GM18868 (cell line): ENCODE data around the gene KPNB1.

Experiments
- ATAC-seq: cut with Tn5 transposase; IDR thresholded peaks from one replicate; pipeline ENCODE4 v1.9.1; 2021; ENCODE audit warnings: mild to moderate bottlenecking, moderate library complexity; ENCODE audit not compliant: unreplicated experiment

The KPNB1 gene

DNA sequence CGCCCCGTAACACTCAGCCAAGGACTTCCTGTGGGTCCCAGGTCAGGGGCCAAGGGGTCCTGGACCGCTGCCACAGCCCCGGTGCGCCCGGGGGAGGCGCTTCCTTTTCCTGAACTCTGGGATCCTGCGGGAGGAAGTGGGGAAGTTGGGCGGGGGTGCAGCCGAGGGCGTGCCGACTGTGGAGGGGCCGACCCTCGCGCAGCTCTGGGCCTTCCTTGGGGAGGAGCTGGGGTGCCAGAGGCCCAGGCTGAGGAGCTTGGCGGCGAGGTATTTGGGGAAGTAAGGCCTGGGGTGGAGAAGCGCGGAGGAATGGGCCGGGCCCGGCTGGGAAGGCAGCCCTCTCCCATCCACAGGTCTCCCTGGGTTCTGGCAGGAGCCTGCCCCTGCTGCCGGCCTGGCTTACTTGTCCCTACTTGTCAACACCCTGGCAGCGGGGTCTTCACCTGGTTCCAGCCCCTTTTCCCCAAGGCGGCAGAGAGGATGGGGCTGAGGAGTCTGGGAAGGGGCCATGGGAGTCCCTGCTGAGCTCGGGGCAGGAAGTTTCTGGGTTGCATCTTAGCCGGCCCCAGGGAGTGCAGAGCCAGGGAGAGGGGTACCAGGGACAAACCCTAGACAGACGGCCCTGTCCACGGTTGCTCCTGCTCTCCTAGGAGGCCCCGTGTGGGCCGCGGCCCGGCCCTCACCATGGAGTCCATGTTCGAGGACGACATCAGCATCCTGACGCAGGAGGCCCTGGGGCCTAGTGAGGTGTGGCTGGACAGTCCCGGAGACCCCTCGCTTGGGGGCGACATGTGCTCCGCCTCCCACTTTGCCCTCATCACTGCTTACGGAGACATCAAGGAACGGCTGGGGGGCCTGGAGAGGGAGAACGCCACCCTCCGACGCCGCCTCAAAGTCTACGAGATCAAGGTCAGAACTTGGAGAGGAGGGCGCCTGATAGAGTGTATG, 46.0 kb downstream of the KPNB1 start:
- no peak for ATAC-seq

DNA sequence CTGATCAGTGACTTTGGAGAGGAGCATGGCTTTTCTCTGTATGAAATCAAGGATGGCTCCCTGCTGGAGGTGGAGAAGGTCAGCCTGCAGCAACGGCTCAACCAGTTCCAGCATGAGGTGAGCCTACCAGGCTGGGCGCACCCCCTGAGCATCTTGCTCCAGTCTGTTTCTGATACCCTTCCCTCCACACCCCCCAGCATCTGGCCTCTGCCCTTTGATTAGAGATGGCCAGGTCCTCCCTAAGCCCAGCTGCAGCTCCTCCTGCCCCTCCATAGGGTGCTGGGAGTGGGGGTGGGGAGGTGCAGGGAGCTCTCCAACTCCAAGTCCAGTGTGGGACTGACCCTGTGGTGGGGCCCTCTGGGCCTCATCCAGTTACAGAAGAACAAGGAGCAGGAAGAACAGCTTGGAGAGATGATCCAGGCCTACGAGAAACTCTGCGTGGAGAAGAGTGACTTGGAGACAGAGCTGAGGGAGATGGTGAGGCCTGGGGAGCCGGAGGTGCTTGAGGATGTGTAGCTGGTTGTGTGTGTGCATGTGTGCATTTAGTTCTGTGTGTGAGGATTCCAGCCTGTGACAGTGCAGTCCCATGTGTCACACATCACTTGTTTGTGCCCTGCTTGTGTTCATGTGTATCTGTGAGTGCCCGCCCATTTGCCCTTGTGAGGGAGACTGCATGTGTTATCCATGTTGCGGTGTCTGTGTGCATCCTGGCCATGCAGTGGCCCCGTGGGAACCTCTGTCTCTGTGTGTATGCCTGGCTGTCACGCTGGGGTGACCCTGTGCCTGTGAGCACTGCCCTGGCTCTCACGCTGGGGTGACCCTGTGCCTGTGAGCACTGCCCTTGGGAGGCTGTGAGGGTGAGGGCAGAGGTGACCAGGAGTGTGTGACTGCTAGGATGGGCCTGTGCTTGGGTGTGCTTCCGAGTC, 47.3 kb downstream of the KPNB1 start:
- ATAC-seq, result no peak

DNA sequence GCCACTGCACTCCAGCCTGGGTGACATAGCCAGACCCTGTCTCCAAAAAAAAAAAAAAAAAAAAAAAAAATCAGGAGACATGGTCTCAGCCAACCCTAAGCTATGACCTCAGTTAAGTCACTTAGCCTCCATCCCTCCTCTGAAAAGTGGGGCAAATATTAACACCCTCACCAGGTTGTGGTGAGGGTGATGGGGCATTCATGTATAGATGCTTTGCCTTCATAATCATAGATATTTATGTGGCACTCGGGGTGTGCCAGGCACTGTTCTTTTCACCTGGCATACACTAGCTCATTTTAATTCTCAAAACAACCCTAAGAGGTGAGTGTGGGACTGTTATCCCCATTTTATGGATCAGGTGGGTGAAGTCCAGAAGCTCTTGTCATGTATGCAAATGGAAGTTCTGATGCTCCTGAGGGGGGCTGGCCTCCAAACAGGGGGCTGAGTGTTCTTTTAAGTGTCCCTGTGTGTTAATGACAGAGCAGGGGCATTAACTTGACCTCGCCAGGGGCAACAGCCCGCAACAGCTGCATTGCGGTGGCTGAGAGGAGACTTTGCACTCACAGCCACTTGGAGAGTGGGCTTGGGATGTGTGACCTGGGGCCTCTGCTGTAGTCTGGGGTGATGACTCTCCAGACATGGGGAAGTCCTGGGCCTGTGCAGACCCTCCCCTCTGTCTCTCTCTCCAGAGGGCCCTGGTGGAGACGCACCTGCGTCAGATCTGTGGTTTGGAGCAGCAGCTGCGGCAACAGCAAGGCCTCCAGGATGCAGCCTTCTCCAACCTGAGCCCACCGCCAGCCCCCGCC, 48.4 kb downstream of the KPNB1 start:
- ATAC-seq, result no peak

DNA sequence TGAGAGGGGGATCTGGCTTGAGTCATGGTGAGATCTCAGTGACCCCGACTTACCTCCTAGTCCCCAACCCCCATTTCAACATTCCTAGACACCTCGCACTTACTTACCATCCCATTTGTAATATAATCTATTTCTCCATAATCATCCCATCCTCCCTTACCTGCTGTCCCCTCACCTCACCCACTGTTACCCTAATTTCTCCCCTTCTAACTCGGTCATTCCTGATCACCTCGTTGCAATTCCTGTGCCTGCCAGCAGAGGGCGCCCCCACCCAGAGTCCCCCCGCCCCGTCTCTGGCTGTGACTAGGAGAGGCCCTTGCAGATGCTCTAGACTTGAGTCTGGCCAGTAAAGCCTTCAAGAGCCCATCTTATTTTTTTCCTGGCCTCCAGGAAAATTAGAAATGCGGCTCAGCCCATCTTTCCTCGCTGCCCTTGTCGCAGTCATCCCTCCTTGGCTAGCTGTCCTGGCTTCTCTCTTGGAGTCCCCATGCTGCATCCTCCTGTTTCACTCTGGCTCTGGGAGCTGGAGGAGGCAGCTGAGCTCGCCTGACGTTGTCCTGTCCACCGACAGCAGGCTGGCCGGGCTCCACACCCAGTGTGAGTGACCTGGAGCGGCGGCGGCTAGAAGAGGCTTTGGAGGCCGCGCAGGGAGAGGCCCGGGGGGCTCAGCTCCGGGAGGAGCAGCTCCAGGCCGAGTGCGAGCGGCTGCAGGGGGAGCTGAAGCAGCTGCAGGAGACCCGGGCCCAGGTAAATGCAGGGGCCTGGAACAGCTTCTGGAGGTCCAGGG, 49.2 kb downstream of the KPNB1 start:
- ATAC-seq, result no peak

DNA sequence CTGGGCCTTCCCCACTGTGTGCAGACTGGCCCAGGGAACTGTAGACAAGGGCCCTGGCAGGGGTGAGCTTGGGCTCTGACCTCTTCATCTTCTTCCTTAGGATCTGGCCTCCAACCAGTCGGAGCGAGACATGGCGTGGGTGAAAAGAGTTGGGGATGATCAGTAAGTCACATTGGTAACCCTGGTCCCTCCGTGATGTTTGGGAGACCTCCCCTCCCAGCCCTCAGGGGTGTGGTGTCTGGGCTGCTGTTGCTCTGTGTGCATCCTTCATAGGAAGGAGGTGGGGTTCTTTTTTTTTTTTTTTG, 49.8 kb downstream of the KPNB1 start:
- no peak for ATAC-seq

DNA sequence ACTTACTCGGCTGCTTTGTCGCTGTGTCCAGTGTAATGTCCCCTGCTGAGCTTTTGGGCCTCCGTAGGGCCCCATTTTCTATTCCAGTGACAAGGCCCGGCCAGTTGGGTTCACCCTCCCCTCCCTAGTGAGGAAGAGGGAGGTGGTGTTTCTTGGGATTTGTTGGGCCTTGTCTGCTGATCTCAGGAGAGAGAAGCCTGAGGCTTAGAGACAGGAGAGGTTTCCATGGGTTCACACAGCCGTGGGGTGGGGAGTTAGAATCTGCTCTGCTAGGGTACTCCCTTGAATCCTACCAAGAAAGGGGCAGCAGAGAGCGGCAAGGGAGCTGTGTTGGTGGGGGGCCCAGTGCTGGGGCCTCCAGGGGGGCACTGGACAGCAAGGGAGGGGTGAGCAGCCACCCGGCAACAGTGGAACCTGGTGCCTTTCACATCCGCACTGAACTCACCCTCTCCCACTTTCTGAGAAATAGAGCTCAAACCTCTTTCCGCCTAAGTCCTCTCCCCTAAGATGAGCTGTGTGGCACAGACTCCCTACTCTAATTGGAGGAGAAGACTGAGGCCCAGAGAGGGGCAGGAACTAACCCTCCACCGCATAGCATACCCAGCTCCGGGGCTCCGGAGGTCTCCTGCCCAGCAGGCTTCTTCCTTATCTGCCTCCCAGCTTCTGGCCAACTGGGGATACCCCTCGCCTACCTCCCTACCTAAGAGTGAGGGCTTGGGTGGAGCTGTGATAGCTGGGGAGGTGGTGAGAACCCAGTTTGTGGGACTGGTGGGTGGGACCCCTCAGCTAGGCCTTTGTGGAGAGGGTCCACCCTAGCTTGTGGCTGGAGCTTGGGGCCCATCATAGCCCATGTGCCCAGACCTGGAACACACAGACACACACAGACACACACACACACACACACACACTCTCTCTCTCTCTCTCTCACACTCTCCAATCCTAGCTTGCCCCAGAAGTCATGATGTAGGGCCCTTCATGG, 51.0 kb downstream of the KPNB1 start:
- no peak for ATAC-seq

DNA sequence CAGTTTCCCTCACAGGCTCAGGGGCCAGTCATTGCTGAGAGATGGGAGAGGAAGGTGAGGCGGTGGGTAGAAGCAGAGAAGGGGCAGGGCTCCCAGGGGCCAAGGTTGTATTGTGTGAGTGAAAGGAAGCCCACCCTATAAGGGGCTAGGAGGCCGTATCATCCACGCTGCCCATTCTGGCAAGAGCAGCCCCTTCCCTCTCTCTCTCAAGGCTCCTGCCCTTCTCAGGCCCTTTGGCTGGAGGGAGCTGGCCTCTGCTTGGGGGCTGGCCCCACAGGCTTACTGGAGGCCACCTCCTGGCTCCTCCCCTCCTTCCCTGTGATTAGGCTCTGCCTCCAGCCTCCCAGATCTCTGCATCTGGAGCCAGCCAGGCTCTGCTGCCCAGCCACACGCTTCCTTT, 51.9 kb downstream of the KPNB1 start:
- ATAC-seq, result no peak

DNA sequence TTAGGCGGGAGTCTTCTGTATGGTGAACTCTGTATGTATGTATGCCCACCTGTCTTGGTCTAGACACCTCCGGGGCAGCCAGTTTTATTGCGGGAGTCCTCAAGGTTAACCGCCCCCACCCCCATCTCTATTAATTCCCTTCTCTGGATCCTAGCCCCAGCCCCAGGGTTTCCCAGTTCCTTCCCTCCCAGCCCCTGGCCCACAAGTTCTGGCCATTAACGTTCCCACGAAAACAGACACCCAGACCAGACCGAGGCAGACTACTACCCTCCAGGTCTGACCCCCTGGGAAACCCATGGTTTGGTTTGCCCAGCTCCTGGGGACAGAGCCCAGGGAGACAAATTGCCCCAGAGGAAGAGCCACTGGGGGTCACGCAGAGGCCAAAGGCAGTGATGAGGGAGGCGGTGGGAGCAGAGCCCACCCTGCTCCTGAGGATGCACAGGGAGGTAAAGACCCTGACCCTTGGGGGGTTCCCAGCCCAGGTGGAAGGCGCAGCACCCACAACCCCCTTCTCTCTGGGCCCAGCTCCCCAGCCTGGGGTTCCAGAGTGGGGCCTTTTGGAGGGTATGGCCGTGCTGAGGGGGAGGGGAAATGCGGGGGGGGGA, 52.8 kb downstream of the KPNB1 start:
- no peak for ATAC-seq

DNA sequence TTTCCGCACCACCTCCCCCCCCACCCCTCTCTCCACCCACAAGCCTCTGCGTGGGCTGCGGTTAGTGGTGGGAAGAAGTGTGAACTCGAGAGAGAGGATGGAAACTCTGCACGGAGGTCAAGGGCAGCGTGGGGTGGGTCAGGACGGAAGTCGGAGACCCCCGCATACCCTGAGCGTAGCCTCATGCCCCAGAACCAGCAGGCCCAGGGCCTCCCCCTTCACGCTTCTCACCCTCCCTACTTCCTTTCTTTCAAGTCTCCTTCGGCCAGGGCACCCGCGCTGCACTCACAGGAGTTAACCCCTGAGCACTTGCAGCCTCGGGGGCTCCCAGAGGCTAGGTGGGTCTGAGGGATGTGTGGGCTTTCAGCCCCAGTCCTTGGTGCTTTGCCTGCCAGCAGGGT, 53.5 kb downstream of the KPNB1 start:
- ATAC-seq, result no peak

DNA sequence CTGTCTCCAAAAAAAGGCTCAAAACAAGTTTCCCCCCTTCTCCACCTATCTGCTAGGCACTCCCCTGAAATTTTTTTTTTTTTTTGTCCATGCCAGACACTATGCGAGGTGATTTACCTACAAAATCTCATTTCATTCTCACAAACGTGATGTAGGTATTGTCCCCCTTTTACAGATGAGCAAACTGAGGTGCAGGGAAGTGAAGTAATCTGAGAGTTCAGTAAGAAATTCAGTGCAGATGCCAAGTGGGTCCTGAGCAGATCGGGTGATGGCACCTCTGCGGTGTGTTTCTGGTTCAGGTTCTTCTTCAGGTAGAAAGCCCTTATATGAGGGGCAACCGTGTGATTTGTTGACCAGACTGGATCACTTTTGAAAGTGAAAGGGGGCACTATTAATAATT, 54.0 kb downstream of the KPNB1 start:
- no peak for ATAC-seq

DNA sequence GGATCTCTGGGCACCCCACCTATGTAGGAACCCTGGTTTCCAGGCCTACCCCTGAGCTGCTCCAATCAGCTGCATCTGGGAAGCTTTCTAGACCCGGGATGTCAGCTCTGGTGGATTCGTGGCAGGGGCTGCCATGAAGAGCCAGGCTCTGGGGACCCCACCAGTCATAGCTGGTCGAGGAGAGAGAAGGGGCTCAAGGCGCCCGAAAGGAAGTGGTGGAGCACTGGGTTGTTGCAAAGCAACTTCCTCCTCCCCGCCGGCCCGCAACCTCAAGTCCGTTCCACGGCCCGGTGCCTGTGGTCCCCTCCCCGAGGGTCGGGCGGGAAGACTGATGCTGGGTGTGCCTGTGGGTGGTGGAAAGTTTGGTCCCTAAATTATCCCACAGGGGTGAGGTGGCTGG, 54.4 kb downstream of the KPNB1 start:
- no peak for ATAC-seq

DNA sequence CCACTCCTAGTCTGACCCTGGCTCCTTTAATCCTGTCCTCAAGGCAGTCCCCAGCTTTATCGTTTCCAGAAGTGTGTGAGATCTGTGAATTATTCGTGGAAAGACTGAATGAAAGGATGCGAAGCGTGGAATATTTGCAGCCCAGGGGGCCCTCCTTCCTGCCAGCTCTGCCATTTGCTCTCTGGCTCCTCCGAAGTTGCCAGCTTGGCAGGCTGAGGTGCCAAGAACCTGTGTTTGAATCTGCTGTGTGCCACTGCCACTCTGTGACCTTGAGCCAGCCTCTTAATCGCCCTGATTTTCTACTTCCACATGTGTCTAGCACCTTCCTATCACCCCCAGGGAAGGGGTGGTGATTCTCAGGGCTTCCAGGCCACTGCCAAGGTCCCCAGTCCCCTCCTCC, 55.0 kb downstream of the KPNB1 start:
- ATAC-seq, result no peak

DNA sequence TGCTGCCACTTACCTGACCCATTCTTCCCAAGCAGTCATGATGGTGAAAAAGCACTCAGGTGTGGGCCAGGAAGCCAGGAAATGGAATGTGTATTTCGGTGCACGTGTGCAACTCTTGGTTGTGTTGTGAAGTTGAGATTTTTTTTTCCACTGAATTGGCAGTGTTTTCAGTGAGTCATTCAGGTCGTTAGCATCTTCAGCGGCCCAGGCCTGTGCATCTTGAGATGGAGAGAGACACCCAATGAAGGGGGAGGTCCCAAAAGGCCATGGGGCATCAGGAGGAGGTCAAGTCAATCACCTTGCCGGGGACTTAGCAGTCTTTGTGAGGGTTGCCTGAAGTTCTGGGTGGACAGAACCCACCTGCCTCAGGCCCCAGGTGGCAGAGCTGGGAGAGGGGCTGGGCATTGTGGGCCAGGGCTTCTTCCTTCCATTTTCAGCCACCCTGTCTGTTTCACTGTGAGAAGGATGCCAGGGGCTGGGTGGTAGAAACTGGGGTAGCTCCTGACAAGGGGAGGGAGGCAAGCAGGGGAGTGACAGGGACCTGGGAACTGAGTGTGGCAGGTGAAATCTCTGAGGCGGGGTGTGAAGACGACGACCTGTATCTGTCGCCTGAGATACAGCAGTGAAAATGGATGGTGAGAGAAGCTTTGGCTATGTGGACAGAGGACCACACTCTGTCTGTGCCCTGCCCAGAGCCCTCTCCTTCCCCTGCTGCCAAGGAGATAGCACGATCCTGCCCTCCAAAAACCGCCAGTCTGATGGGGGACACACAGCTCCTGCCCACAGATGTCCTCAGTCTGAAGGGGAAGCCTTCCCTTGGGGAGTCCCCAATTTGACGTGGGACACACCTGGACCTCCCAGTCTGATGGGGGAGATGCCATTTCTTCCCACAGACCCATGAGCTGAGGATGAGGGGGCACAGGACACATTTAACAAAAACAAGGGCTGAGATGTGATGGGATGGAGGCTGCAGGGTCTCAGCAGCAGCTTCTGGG, 56.1 kb downstream of the KPNB1 start:
- ATAC-seq, result no peak

DNA sequence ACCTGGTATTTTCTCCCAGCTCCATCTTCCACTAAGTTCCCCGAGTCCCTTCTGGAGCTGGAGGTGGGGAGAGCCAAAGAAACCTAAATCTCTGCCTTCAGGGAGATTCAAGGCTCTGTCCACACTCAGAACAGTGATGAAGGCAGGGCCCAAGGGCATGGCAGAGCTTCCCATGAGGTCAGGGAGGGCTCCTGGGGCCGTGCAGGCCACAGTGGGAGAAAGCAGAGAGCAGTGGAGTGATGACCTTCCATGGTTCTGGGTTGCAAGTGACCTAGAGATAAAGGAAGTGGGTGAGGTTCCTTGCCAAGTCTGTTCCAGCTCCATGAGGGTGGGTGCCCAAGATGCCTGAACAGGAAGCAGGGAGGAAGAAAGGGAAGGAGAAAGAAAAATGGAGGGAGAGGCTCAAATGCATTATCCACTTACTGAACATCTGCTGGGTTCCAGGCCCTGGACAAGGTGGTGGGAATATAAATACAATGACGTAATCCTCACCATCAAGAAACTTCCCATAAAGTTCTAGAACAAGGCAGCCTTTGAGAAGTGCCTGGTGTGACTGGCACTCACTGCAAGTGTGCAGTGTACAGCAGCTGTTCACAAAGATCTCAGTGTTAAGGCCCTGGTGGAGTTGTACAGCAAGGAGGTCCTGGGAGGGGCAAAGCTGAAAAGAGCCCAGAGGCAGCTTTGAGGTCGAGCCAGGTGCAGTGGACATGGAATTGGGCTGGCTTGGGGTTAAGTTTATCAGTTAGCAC, 57.5 kb downstream of the KPNB1 start:
- no peak for ATAC-seq

DNA sequence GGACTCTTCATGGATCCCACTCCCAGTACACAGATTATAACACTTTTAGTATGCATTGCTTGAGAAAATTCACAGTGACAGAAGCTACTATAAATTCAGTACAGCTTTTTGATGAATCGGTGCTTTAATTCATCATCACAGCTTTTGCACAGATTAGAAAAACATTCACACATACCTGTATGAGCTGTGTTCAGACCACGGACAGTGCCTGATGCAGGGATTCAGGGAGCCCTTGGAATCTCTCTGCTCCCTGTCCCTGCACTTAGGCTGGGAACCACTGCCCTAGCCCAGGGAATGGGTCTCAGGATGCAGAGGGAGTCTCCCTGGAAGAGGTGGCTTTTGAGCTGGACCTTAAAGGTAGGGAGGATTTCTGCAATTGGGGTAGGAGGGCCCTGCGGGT, 58.2 kb downstream of the KPNB1 start:
- no peak for ATAC-seq

DNA sequence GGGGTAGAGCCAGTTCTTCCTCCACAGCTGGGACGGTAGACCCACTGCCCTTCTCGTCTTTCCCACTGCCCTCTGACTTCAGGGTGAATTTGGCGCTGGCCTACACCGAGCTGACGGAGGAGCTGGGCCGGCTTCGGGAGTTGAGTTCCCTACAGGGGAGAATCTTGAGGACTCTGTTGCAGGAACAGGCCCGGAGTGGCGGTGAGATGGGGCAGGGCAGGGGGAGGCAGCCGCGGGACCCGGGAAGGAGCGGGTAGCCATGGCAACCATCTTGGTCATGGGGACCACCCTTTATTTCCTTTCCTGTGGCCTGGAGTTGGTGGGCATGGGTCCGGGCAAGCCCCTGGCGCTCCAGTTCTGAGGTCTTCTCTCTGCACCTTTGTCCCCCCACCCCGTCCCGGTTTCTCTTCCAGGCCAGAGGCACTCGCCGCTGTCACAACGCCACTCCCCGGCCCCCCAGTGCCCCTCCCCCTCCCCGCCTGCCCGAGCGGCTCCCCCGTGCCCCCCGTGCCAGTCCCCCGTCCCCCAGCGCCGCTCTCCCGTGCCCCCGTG, 58.7 kb downstream of the KPNB1 start:
- no peak for ATAC-seq
